Measurements from ENCODE around the gene PCSK1.

DNA sequence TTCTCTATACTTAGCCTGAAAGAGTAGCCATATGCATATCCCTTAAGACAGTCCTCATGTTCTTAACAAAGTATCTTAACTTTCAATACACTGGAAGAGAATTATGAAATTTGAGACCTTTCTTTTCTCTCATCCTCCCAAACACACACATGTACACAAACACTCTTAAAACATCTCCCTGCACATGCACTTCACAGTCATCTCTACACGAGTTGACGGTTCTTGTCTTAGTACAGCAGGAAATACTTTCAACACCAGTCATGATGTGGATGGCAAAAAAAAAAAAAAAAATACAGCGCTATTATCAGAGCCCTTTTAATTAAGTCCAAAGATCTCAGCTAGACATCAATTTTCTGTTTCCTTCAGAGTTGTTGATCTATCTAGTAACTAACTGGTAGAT lies 43.6 kb upstream of the PCSK1 start:
- TF ChIP-seq CTCF (conservative IDR thresholded peaks at IDR 0.05; ENCODE audit: low read length) (no peak), EZH2phosphoT487 (IDR thresholded peaks at IDR 0.05; ENCODE audit: borderline replicate concordance) (no peak)

All from Loucy (cell line).